ENCODE data around the gene PCSK2. TPM values are rescaled to one million over a fixed set of nuclear protein-coding genes. Genes with fewer than 3 reads are reported as not detected.

The PCSK2 gene
- total and polyA plus RNA-seq, 2 of the 8 experiments (the other 6 are each of a cell fraction or from before 2014, with no cell fraction given): 1.9 to 4.2 TPM

DNA sequence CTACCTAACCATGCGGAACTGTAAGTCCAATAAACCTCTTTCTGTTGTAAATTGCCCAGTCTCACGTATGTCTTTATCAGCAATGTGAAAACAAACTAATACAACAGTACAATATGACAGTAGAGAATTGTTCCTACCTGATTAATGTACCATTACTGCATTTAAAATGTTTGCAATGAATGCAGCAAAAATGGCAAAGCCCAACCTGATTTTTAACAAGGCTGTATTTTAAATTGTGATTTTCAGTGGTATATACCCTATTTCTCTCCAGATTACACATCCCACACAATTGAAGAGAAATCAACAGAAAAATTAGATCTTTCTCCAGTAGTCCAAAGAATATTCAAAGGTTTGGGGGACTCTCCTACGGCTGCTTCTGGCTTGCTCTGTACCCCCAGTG lies 3.3 kb upstream of the PCSK2 start:
- 93% methylated on average over 3 of the region's 3 CpGs; no CpG with 5 or more reads in 1 of the 2 experiments for WGBS, 2 experiments (ENCODE audit: extremely low coverage in 1 of 2, insufficient coverage in 1 of 2, insufficient read length in 1 of 2, insufficient replicate concordance in 2 of 2, low coverage in 1 of 2, low lambda C conversion rate in 2 of 2, missing lambda C conversion rate in 1 of 2)
- H3K4me2 ChIP-seq (ENCODE audit: insufficient read depth in 1 of 2, low read depth in 2 of 2, low read length in 2 of 2): no peak overlapping the region
- H3K79me1 ChIP-seq (ENCODE audit: low read depth, low read length): no peaks in the 10 kb centered on the region
- no peak for FAIRE-seq
- H4K91ac ChIP-seq (replicated peaks; ENCODE audit: insufficient read length, low read length): no peak overlapping the region
- H3K27me3 ChIP-seq (replicated peaks in 1 of 4; ENCODE audit: control insufficient read depth in 3 of 4, extremely low read depth in 1 of 4, insufficient read depth in 3 of 4, low read length in 3 of 4): peaks cover 1 to 27% (median 24%) of the 10 kb centered on the region in 4 experiments
- no peak overlapping the region for H2BK12ac ChIP-seq (ENCODE audit: low read depth, low read length)
- no peak overlapping the region for H2BK20ac ChIP-seq (ENCODE audit: low read length)
- CTCF ChIA-PET (ENCODE audit: partially characterized antibody): interaction anchor here (1.0 kb wide), 1 partner anchor 64 kb away, joined by 3 read pairs; no protein-coding TSS in a partner anchor
- no peaks in the 10 kb centered on the region for H3K79me2 ChIP-seq (ENCODE audit: control insufficient read depth in 1 of 2, insufficient read depth in 2 of 2, low read length in 2 of 2)
- H3K4me3 ChIP-seq (ENCODE audit: extremely low read depth in 1 of 4, insufficient read depth in 2 of 4, low read depth in 3 of 4, low read length in 4 of 4): no peak overlapping the region
- no peak overlapping the region for H2BK120ac ChIP-seq (replicated peaks; ENCODE audit: low read depth, low read length)
- H3K36me3 ChIP-seq (ENCODE audit: control insufficient read depth in 2 of 4, insufficient read depth in 4 of 4, low read length in 3 of 4): no peaks in the 10 kb centered on the region
- peaks cover 22% of the 10 kb centered on the region; the same call in 1 of the 2 replicates for H3K23me2 ChIP-seq (ENCODE audit: low read depth, low read length)
- no peak overlapping the region for H2BK5ac ChIP-seq (ENCODE audit: low read depth, low read length)
- H3K14ac ChIP-seq (ENCODE audit: insufficient read length): no peak overlapping the region
- no peak overlapping the region for H3K18ac ChIP-seq (ENCODE audit: extremely low read depth, low read length)
- no peak overlapping the region for H4K8ac ChIP-seq (ENCODE audit: extremely low read depth, insufficient read depth, low read length)
- no peak overlapping the region for H3K56ac ChIP-seq (replicated peaks; ENCODE audit: insufficient read length, low read depth, low read length)
- H2AK5ac ChIP-seq (ENCODE audit: low read depth, low read length): no peak overlapping the region
- no peak overlapping the region for H3K9ac ChIP-seq (replicated peaks in 1 of 4; ENCODE audit: extremely low read depth in 1 of 4, low read depth in 3 of 4, low read length in 3 of 4)
- H3K4ac ChIP-seq (replicated peaks; ENCODE audit: insufficient read length, low read depth, low read length): no peak overlapping the region
- POLR2A ChIA-PET (ENCODE audit: partially characterized antibody): no interaction called here
- no peak overlapping the region for H2AFZ ChIP-seq (ENCODE audit: low read length)
- H3K9me3 ChIP-seq (ENCODE audit: insufficient read depth in 2 of 2, low read depth in 1 of 2, low read length in 1 of 2): no peaks in the 10 kb centered on the region
- no peak overlapping the region for H2BK15ac ChIP-seq (ENCODE audit: low read length)
- H3K23ac ChIP-seq (ENCODE audit: insufficient read length): no peak overlapping the region
- H3K27ac ChIP-seq (ENCODE audit: low read depth, low read length): no peak overlapping the region
- peaks cover 0 to 9% (median 6%) of the 10 kb centered on the region in 4 experiments; a peak in 6 of 7 replicates for H3K4me1 ChIP-seq (replicated peaks in 1 of 4; ENCODE audit: control insufficient read depth in 3 of 4, insufficient read depth in 4 of 4, low read length in 3 of 4)
- TF ChIP-seq TAF1 (IDR thresholded peaks at IDR 0.05; ENCODE audit: low read depth, low read length) (no peak), BACH1 (IDR thresholded peaks at IDR 0.05; ENCODE audit: low read length) (no peak), SP1 (IDR thresholded peaks at IDR 0.05; ENCODE audit: low read depth, low read length) (no peak), RFX5 (IDR thresholded peaks at IDR 0.05; ENCODE audit: borderline replicate concordance, low read depth, low read length) (no peak)
- no peak for DNase-seq (ENCODE audit: low read depth in 1 of 2, low spot score in 2 of 2)
- H4K5ac ChIP-seq (ENCODE audit: insufficient read length, low read depth, low read length): no peak overlapping the region
- H4K20me1 ChIP-seq (replicated peaks in 1 of 2; ENCODE audit: control insufficient read depth in 1 of 2, insufficient read depth in 2 of 2, low read length in 2 of 2): no peaks in the 10 kb centered on the region

All from H1 (cell line).